GM18507 (cell line): Measurements from ENCODE around the gene LSS.
"Not testable (repeated sequence)": the region's sequence is repeated elsewhere in the genome, so short reads cannot be mapped to it uniquely, and the experiment has no call there.

Experiments used
- DNase-seq: peaks from one replicate; pipeline ENCODE4 v3.0.0; 2011; ENCODE audit warnings: low read depth; ENCODE audit not compliant: insufficient read length; ENCODE audit errors: extremely low spot score
- FAIRE-seq: peaks from 2 replicates; lab custom pipeline; 2011; peaks lifted over from hg19 to GRCh38; lab: Jason Lieb, UNC

Gene LSS

GRCh38 chr21:46208761-46209721 is 19.5 kb downstream of the LSS start:
- no peak for DNase-seq
- no peak for FAIRE-seq

- no peak for FAIRE-seq
- DNase-seq, result no peak
These were observed 20.5 kb downstream of the LSS start for GRCh38 chr21:46207920-46208591.

DNA sequence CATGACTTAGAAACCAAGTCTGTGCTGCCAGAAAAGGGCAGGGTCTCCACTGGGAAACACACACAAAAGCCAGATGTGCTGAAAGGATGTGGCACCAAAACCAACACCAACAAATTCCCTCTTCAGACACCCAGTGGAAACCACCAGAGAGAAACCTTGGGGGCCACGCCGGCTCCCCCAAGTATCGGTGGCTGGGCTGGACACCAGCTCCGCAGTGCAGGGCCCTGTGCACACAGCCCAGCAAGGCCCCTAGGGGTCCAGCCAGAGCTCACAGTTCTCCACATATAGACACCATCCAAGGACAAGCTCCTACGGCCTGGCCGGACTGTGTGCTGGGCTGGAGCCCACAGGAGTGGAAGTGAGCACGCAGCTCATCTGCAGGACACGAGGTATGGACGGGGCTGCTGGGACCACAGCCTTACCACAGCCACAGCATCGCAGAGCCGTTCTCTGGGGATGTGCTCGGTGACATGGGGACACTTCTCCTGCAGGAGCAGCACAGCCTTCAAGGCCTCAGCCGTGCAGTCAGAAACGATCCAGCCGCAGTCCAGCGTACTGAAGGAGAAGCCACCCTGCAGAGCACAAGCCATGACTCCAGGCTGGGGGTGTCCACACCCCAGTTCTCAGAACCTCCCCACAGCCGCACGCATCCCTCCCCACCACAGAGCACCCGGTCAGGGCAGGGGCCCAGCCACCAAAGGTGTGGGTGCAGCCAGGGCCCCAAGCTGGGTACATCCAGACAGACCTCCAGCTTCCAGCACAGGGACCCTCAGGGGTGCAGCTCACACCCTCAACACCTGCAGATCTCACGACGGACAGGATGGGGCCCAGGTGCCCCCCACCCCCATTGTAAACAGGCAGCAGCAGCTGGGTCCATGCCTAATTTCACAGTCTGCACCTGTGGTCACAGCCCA is 21.3 kb downstream of the LSS start:
- no peak for FAIRE-seq
- DNase-seq, result no peak

DNA sequence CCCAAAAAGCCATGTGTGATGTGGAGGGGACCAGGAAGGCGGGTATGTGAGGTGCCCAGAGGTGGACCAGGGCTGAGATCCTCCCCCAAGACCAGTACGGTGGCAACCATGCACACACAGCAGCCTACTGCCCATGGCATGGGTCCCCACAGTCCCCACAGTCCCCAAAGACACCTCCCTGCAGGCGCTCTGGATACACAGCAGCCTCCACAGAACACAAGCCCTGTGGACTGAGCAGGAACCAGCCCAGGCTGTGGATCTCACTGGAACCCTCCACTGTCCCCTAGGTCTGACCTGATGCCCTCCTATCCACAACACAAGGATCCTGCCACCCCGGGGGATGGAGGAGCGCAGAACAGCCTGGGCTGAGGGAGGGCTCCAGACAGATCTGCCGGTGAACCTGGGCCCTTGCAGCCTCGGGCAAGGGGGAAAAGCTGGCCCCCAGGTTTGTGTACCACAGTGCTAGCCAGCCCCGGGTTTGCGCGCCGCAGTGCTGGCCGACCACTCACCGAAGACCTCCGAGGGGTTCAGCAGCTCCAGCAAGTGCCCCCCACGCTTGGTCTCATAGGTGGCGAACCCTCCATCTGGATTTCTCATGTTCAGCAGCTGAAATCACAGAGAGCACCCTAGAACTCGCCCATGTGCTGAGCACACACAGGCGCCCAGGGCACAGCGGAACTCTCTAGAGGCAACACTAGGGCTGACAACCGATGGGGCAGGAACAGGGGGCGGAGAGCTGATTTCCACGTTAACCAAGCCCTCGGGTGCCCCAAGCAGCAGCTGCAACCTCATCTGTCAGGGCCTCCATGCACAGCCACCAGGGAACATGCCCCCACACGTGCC is 22.2 kb downstream of the LSS start:
- FAIRE-seq (no peak), DNase-seq (no peak)

DNA sequence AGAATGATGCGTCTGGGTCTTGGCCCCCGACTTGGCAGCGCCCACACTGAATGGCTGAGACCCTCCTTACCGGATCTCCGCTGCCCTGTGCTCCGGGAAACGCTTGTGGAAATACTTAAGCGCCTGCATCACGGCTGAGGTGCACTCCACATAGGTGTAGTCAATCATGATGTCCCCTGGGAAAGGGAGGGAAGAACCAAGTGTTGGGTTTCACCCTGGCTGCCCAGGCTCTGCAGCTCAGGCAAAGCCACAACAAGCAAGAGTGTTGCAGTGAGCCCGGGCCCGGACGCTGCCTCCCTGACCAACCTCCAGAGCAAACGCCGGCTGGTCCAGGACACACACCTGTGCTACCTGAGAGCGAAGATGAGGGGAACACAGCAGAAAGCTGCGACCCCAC is 22.8 kb downstream of the LSS start:
- FAIRE-seq (no peak), DNase-seq (no peak)

DNA sequence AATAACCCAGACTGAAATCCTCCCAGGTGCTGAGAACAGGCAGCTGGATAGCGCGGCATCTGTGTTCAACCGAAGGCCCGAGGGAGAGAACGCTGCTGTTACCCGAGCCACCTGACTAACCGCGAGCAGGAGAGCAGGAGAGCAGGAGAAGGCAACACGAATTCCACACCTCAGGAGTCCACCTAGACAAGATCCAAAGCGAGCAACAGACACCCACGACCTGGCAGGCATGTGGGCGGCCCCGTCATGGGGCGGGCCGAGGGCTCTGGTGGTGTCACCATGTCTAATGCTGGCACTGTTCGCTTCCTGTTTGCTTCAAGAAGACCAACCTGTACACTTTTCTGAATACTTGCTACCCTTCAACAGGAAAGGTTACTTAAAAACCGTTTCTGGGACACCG is 23.4 kb downstream of the LSS start:
- DNase-seq (no peak), FAIRE-seq (no peak)

GRCh38 chr21:46203203-46203600 is 25.4 kb downstream of the LSS start:
- FAIRE-seq, result no peak
- no peak for DNase-seq

DNA sequence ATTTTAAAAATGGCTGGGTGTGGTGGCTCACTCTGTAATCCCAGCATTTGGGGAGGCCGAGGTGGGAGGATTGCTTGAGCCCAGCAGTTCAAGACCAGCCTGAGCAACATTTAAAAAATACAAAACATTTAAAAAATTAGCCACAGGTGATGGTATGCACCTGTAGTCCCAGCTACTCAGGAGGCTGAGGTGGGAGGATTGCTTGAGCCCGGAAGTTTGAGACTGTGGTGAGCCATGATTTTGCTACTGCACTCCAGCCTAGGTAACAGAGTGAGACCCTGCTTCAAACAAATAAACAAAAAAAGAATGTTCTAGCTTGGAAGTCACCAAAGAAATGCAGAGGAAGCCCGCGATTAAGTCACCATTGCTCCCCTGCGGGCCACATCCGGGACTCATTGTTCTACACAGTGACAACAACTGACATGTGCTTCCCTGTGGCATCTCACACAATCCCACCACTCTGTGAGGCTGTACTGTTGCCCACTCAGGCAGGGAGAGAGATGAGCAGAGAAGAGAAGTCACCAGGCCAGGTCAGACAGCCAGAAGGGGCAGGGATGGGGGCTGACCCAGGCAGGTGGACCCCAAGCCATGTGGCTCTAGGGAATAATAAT is 25.9 kb downstream of the LSS start:
- FAIRE-seq (no peak), DNase-seq (no peak)

DNA sequence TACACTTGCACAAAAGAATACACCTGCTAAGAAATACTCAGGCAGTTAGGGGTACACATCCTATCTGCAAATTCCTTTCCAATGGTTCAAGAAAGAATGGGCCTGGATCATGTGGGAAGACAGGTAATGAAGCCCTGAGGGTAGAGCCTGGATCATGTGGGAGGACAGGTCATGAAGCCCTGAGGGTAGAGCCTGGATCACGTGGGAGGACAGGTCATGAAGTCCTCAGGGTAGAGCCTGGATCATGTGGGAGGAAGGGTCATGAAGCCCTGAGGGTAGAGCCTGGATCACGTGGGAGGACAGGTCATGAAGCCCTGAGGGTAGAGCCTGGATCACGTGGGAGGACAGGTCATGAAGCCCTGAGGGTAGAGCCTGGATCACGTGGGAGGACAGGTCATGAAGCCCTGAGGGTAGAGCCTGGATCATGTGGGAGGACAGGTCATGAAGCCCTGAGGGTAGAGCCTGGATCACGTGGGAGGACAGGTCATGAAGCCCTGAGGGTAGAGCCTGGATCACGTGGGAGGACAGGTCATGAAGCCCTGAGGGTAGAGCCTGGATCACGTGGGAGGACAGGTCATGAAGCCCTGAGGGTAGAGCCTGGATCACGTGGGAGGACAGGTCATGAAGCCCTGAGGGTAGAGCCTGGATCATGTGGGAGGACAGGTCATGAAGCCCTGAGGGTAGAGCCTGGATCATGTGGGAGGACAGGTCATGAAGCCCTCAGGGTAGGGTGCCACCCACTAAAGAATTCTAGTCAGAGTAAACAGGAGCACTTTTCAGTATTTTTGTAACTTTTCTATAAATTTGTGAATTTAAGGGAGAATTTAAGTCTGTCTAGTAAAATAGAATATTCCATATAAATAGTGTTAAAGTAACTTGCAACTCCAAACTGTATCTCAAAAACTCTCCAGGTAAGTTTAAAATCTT is 27.4 kb downstream of the LSS start:
- not testable (repeated sequence) for FAIRE-seq, DNase-seq

- FAIRE-seq, result no peak
- DNase-seq, result no peak
These were observed 28.9 kb downstream of the LSS start for GRCh38 chr21:46199436-46200373.

- DNase-seq (no peak), FAIRE-seq (no peak)
These were observed 31.8 kb downstream of the LSS start for GRCh38 chr21:46196733-46197132.

- FAIRE-seq (no peak), DNase-seq (no peak)
These were observed 32.9 kb downstream of the LSS start for GRCh38 chr21:46195595-46196195.

DNA sequence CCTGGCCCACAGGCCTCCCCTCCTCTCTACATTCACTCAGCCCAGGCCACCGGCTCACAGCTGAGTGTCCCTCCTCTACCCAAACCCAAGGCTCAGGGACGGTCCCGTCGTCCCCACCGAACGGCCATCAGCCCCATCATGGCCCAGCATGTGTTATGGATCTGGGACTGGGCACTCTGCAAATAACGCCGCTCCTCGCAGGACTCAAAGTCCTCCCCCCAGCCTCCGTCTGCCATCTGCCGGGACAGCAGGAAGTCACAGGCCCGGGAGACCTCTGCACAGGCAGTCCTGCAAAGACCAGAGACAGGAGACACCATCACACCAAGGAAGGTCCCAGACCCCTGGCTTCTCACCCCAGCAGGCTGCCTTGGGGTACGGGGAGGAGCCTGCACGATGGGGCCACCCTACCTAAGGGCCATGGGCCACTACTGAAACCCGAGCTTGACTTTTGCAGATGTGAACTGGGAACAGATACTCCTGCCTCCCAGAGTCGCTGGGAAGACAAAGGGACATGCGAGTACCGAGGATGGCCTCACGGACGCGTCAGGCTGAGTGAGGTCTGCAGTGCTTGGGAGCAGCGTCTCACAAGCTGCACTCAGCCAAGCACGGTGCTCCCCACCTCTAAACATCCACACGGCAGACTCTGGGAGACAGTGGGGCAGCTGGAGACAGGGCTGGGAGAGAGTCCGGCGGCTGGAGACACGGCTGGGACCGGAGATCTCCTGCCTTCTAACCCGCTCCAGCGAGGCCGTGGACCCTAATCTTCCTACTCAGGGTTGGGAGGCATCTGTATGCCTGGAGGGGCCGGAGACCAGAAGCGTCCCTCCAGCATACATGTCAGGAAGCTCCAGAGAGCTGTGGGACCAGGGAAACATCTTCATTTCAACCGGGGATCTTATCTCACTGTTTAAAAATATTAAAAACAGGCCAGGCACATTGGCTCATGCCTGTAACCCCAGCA is 33.9 kb downstream of the LSS start:
- no peak for DNase-seq
- no peak for FAIRE-seq

DNA sequence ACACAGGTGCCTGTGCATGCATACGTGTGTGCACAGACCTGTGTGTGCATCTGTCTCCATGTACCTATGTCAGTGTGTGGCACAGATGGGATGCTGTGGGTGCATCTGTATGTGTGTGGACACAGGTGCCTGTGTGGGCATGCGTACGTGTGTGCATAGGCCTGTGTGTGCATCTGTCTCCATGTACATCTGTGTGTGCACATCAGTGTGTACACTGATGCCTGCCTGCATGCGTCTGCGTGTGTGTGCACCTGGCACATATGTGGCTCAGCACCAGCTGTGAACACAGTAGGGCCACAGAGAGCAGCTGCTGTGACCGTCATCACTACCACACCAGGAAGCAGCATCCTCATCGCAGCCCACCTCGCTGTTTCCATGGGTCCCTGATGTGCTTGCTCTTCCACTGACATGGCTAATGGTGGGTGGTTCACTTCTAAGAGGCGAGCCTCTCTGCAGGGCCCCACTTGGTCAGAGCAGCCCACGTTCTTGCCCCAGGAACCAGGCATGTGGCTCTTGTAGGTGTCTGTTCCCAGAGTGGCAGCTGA is 34.7 kb downstream of the LSS start:
- FAIRE-seq, result no peak
- DNase-seq, result no peak
